TTC549 (cell line): Measurements from ENCODE around the gene SCPEP1.

ENCODE experiments used
- FAIRE-seq: peaks from 2 replicates; lab custom pipeline; 2012; peaks lifted over from hg19 to GRCh38; lab: Jason Lieb, UNC

SCPEP1 gene

DNA sequence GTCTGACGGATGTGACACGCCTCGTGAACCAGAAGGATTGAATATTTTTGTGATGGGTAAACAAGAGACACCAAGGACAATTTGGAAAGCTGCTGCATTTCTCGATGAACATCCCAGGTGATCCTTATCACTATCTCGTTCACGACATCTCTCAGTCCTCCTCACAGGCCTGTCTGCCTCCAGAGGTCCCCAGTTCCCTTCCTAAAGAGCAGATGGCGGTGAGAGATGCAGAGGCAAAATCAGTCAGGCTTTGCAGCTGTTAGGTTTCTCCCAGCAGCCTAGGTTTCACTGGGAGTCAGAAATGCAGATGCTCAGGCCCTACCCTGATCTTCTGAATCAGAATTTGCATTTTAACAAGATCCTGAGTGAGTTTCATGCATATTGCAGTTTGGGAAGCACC lies 23.6 kb downstream of the SCPEP1 start:
- no peak for FAIRE-seq

DNA sequence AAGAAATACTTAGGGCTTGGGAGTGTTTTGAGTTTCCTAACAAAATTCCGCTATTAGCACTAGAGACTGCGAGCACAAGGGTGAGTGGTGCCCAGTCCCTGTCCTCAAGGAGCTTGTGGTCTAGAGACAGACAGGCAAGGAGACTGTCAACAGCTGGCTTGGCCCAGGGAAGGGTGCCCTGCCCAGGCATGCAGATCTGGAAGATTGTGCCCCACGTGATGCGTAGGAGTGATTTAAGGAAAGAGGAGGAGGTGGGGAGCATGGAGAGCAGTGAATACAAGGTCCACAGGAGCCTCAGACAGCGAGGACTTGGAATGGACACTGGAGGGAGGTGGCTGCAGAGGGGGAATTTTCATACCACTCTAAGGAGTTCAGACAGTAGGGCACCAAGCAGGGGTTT lies 25.0 kb downstream of the SCPEP1 start:
- no peak for FAIRE-seq

DNA sequence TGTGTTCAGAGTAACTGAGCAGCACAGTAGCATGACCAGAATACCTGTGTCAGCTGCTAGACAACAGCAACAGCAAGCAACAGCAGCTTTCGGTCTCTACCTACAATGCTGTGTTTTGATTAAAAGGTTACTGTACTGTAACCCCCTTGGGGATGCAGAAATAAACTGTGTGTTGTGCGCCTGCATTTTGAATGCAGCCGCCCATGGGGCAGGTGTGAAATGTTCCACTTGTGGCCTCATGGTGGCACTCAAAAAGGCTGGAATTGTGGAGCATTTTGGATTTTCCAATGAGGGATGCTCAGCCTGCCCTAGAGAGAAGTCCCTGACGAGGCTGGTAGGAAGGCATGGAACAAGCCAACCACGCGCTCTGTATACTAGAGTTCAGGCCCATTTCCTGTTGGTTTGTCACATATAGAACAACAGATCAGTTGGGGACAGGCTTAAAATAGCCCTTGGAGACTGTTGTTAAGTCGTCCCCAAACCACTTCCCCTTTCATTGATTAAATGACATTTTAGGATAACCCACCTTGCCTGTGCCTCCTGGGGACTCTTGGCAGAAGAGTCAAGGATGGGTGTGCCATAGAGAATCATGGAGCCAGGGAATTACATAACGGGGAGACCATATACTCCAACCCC lies 27.1 kb downstream of the SCPEP1 start:
- FAIRE-seq, result no peak

- FAIRE-seq, result no peak
Observed at GRCh38 chr17:57006040-57006439, 28.1 kb downstream of the SCPEP1 start.

DNA sequence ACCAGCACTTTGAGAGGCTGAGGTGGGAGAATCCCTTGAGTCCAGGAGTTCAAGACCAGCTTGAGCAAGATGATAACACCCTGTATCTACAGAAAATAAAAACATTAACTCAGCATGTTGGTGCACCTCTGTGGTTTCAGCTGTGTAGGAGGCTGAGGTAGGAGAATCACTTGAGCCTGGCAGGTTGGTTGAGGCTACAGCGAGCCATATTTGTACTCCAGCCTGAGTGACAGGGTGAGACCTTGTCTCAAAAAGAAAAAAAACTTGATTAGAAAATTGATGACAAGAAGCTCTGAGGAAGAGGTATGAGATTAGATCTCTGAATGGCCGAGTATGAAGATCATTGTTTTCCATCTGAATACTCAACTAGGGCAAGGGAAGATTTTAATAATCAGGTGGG lies 31.0 kb downstream of the SCPEP1 start:
- FAIRE-seq, result no peak

DNA sequence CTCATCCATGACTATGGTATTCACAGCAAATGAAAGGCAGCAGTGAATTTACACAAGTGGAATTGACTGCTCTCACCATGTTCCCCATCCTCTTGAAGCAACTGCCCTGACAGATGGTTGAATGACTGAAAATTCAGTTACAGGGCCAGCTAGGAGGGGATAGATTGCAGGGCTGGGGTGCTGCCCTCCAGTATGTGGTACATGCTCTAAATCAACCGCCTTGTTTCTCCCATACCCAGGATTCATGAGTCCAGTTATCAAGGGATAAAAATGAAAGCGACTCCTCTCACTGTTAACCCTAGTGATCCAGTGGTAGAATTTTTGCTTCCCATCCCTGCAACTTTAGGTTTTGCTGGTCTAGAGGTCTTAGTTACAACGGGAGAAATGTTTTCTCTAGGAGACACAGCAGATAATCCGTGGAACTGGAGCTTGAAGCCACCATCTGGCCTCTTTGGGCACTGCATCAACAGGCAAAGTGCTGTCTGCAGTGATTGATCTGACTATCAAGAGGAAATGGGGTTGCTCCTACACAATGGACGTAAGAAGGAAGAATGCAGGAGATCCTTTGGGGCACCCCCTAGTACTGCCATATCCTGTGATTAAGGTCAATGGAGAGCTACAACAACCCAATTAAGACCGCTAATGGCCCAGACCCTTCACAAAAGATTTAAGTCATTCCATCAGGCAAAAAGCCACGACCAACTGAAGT lies 32.0 kb downstream of the SCPEP1 start:
- FAIRE-seq, result peak; percentile 42

GRCh38 chr17:57010487-57010886 lies 32.6 kb downstream of the SCPEP1 start:
- no peak for FAIRE-seq

DNA sequence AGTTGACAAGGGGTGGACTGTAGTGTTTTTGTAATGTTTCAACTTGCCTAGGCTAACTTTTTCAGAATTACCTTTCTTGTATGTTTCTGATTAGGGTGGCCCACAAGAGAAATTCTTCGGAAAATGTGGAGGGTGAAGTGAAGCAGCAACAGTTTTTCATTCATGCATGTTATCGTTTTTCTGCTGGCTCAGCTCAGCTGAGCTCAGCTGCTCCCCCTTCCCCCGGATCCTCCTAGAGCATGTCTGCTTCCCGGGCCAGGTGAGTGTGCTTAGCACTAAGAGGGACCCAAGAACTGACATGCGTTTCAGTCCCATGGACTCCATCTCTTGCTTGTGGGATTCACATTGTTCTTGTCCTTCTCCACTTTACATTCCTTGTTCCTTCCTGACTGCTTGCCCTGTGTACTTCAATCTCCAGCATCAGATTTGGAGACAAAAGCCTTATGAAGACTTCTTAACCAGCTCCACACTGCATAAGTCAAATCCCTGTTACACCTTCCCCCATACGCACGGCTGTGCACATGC lies 33.6 kb downstream of the SCPEP1 start:
- FAIRE-seq, result no peak

DNA sequence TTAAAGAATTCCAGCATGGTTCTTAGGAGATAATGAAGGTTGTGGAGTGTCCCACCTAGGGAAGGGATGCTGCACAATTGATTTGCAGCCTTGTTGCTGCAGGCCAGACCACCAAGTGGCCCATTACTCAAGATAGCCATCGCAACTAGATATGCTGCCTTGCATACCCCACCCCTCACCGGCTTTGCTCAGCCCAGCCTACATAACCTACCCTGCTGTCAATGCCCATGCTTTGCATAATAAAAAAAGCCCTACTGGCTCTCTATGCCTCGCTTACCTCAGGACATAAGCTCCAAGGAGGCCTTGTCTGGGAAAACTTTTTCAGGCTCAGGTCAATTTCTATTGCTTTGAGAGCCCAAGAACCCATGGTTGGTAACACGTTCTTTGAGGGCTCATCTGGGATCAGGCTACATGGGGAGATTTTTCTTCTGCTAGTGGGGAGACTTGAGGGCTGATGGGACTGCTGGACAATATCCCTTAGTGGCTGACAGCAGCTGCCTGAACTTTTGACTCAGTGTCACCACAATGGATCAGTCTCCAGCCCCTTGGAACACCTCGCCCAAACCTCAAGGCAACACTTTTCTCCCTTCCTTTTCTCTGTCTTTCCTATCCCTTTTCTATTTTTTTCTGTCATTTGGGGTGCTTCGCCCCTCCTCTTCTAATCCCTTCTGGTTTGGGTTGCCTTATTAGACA lies 38.3 kb downstream of the SCPEP1 start:
- FAIRE-seq, result no peak

DNA sequence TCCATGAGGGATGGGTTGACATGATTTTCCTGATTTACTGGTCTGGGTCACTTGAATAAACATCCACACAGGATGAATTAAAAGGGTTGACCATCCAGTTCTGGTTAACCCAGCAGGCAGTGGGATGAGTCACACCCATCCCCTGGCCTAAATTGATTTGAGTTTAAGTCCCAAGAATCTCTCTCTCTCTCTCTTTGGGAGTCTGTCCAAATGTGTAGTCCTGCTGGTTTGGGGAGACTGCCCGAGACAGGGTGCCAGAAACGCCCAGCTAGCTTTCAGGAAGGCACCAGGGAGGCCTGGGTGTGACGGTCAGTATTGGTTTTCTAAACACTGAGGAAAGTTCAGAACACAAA lies 38.8 kb downstream of the SCPEP1 start:
- no peak for FAIRE-seq

GRCh38 chr17:57017625-57018024 lies 39.7 kb downstream of the SCPEP1 start:
- FAIRE-seq, result no peak

GRCh38 chr17:57020208-57020607 lies 42.3 kb downstream of the SCPEP1 start:
- FAIRE-seq, result no peak

- FAIRE-seq, result no peak
Observed at GRCh38 chr17:57021226-57021940, 43.5 kb downstream of the SCPEP1 start.

DNA sequence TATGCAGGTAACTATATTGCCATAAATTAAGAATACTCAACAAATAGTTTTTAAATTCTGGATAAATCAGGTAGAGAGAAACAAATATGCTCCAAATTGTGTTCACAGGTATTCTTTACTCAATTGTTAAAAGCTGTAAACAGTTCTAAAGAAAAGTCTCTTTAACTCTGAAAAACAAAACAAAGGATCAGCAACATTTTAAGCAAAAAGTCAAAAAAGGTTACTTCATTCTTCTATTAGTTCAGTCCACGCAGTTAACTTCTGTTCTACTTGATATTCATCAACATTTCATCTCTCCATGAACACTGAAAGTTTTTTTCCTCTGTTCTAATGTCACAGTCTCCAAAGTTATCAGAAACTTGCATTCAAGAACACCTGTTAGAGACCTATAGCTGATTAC lies 47.9 kb downstream of the SCPEP1 start:
- FAIRE-seq, result no peak

DNA sequence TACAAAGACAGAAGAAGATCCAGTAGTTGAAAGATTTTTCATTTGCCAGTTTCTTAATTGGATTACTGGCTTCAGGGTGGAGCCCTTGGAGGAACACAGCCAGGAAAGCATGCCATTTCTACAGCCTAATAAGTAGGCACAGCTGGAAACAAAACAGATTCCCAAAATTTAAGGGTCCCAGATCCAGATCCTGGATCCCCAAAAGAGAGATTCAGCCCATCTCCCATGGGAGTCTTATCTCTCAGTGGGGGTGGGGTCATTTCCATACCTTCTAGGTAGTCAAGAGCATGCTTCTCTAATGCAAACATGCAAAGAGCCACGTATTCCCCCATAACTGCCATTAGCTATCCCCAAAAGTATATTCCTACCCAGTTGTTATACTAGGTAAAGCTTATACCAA lies 49.9 kb downstream of the SCPEP1 start:
- no peak for FAIRE-seq

- FAIRE-seq, result no peak
Observed at GRCh38 chr17:57032343-57032742, 54.4 kb downstream of the SCPEP1 start.

DNA sequence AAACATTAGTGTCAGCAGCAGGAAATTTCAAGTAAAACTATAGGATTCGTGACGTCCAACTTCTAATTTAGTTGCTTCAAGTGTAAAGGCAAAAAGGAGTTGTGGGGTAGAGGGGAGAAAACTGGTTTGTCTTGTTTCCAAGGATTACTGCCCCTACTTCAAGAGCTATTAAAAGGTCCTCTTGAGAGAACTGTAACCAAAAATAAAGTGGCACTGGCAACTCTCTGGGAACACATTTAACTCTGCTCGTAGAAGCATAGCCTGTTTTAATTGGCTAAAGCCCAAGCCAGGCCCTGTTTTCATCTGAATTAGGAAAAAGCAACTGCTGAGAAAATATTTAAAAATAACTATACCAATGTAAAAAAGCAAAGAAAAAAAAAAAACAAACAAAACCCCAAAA lies 55.4 kb downstream of the SCPEP1 start:
- no peak for FAIRE-seq

DNA sequence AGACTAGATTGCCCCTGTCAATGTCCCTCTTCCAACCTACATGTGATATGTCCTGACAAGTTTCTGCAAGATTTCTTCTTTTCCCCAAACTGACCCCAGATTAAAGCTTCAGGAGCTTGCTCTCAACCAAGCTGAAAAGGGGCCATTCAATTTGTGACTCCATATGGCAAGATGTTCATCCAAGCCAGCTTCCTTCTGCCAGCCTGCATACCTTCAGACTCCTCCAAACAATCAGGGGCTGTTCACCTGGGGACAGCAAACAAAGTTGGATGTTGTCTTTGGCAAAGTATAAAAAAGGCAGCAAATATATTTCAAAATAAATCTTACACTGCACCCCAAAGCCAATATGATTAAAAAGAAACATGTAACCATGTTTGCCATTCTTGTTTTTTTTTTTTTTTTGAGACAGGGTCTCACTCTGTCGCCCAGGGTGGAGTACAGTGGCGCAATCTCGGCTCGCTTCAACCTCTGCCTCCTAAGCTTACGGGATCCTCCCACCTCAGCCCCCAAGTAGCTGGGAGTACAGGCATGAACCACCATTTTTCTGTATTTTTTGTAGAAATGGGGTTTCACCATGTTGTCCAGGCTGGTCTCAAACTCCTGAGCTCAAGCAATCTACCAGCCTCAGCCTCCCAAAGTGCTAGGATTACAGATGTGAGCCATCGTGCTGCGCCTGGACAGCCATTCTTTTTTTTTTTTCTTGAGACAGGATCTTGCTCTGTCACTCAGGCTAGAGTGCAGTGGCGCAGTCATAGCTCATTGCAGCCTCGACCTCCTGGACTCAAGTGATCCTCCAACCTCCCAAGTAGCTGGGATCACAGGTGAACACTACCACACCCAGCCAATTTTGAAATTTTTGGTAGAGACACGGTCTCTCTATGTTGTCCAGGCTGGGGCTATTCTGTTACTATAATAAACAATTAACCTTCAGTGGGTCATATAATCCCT lies 57.1 kb downstream of the SCPEP1 start:
- FAIRE-seq, result no peak

DNA sequence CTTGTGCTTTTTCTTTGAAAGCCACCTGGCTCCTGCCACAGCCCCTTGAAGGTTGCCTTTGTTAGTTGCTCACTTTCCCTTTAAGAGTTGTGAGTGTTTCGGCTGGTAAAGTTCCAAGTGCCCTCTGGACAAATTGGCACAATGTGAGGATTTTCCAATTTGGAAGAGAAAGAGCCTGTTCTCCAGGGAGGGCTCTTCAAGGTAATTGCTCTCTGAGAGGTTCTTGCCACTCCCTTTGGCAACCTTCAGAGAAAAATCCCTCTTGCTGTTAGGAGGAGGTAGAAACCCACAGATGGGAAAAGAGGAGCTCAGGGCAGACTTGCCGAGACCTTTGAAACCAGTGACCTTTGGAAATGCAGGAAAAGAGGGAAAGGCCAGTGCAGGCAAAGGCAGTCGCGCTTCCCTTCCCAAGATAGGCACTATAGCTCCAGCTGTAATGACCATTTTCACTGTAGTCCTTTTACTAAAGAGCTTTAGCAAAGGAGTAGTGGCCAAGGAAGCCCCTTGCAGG lies 58.1 kb downstream of the SCPEP1 start:
- FAIRE-seq, result no peak

DNA sequence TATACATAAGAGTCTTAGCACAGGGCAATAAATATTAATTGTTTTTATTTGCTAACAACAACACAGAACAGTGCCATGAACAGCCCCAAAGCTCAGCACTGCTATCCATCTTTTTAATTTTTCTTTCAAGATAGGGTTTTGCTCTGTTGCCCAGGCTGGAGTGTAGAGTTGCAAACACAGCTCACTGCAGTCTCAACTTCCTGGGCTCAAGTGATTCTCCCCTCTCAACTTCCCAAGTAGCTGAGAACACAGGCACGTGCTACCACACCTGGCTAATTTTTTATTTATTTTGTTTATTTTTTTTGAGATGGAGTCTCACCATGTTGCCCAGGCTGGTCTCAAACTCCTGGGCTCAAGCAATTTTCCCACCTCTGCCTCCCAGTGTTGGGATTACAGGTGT lies 59.5 kb downstream of the SCPEP1 start:
- no peak for FAIRE-seq

DNA sequence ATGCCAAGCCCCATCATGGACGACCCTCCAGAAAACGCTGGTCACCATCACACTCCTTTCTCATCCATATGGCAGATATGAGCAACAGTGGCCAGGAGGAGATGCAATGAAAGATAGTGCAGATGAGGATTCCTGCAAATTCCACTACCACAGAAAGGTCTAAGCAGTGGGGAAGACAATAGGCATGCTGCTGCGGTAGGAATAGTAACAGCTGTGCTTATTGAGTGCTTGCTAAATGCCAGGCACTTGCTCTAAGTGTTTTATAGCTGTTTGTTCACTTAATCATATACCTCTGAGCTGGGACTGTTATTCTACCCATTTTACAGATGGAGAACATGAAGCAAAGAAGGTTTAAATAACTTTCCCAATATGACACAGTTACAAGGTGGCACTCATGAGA lies 60.6 kb downstream of the SCPEP1 start:
- no peak for FAIRE-seq

GRCh38 chr17:57040571-57040970 lies 62.6 kb downstream of the SCPEP1 start:
- FAIRE-seq, result no peak
